ENCODE data around the gene TSPAN4.

TSPAN4 gene

DNA sequence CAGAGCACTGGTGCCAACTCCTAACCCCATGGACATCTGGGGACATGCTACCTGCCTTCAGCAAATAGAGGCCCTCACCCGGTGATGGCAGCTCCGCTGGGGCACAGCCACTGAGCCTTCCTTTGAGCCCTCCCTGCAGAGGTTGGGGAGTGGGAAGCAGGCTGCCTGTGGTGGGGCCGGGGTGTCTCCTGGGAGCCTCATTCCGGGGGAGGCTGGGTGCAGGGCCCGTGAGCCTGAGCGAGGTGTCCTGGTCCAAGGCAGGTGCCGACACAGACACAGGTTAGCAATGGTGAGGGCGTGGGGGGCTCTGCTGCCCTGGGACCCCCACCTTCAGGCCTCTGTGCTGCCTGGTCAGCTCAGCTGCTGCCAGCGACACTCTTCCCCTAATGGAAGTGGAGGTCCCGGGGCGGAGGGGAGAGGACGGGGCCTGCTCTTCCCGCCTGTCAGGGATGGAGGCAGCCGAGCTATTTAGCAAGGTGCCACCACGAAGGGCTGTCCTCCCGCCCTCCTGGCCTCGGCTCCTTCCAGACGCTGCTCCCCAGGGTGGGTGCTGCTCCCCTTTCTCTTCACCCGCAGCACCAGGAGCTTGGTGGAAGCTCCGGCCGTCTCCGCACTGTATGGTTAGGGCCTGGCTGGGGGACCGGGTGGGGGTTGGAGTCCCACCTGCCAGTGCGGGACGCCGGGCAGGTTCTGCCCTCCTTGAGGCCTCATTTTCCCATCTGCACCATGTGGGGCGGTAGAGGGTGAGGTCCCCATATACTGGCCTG is 11.2 kb downstream of the TSPAN4 start:
- no peak for DNase-seq

DNA sequence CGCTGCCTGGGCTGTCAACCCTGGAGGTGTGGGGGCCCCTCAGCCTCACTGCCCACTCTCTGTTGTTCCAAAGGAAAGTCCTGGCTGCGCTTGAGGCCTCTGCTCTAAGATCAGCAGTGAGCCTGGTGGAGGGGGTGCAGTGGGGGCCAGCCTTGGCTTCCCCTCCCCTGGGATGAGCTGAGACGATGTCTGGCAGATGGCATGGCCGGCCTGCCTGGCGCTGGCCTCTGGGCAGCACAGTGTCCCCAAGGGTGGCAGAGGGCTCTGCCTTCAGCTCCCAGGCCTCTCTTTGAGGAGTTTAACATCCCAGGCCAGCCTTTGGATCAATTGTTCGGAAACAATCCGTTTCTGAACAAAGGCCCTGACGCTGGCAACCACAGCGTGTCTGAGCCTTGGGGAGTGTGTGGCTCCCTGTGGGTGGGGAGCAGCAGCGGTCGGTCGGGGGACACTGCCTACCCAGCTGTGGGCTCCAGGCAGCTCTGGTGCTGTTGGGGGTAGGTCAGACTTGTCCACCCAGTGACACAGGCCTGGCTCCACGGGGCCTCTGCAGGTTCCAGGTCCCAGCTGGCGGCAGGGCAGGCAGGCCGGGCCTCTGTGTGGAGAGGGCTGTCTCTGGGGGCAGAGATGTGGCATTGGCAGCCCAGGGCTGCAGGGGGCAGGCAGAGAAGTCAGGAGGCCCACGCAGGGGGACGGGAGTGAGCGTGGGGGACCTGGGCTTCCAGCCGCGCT is 12.1 kb downstream of the TSPAN4 start:
- no peak for DNase-seq

DNA sequence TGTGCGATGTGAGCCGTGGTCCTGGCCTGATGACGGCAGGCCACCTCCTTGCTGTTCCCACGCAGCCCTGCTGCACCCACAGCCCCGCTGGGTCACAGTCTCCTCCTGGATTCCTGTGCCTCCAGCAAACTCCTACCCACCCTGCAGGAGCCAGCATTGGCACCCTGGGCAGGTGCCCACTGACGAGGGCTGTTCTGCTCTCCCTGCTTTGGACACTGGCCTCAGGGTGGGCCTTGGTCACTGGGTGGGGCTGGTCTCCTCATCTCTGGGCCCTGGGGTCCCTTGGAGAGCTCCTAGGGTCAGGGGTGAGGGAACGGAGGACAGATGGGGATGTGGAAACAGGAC is 12.7 kb downstream of the TSPAN4 start:
- DNase-seq, result no peak

DNA sequence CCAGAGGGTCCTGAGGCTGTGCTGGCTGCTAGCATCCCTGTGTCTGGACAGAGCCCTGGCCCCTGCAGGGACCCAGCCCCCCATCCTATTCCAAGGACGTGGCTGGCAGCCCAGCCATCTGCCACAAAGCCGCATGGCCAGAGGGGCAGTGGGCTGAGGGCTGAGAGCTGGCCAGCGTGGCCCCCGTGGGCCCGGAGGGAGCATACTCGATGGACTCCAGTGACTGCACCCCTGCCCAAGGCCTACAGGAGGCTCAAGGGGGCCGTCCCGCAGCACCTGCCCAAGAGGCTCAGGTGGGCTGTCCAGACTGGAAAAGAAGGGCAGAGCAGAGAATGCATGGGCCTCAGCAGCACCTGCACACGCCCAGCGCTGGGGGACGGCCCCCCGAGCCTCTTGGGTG is 13.1 kb downstream of the TSPAN4 start:
- no peak for DNase-seq

DNA sequence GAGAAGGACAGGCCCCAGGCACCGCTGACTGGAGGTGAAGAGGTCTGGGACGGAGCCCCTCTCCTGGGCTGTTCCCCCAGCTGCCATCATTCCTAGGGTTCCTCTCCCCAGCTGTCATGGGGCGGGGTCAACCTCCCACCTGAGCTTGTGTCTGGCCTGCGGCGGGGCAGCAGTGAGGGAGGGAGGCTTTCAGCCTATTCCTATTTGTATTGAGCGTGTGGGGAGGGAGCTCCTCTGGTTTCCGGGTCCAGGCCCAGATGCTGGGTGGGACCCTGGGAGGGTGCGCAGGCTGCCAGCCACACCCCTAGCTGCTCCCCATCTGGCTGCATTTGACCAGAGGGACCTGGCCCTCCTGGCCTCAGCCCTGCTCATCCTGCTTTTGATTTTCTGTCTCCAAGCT is 13.7 kb downstream of the TSPAN4 start:
- DNase-seq, result no peak

DNA sequence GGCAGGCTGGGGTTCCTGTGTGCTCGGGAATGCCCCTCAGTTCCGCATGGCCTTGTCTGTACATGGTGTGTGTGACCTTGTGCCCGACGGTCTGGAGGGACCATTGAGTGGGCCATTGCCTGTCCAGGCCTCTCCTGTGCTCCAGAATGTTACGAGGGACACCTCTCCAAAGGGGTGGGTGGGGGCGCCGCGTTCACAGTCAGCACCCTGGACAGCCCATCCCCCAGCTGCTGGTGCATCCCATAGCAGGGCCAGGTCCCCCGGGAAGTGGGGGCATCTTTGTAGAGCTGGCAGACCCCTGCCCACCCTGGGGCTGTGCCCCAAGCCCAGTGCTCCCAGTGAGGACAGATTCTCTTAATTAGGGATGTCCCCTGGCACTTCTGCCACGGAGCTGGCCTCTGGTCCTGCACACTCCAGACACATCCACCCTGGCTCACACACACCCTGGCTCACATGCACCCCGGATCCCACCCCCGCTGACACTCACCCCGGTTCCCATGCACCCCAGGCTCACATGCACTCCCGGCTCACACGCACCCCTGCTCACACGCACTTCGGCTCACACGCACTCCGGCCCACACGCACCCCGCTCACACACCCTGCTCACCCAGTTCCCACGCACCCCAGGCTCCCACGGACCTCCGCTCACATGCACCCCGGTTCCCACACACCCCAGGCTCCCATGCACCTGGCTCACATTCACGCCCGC is 15.6 kb downstream of the TSPAN4 start:
- no peak for DNase-seq

DNA sequence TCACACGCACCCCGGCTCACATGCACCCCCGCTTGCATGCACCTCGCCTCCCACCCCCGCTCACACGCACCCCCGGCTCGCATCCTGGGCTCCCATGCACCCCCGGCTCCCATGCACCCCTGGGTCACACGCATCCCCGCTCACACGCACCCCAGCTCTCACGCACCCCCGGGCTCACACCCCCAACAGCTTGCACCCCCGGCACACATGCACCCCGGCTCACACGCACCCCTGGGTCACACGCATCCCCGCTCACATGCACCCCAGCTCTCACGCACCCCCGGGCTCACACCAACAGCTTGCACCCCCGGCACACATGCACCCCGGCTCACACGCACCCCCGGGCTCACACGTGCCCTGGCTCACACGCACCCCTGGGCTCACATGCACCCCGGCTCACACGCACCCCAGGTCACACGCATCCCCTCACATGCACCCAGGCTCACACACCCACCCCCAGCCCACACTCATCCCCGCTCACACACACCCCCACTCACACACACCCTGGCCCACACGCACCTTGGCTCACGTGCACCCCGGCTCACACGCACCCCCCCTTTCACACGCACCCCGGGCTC is 16.2 kb downstream of the TSPAN4 start:
- DNase-seq, result no peak

DNA sequence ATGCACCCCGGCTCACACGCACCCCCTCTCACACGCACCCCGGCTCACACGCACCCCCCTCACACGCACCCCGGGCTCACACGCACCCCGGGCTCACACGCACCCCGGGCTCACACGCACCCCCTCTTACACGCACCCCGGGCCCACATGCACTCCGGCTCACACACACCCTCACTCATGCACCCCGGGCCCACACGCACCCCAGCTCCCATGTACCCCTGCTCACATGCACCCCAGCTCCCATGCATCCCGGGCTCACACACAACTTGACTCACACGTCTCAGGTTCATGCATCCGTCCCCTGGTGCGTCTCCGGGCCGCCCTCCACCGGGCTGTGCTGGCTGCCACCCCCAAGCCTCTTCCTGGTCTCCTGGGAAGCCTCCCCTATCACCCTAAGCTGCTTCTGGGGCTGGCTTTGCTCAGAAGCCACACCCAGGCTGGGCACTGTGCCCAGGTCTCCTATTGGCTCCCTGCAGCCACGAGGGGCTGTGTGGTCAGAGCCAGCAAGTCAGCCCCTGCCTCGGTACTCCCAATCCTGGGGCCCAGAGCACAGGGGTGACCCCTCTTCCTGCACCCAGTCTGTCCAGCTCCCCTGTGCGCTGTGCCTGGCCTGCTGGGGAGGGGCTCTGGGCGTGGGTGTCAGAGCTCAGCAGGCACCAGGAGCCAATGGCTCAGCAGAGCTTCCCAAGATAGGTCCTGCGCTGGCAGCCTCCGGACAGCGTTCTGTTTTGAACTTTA is 16.9 kb downstream of the TSPAN4 start:
- no peak for DNase-seq

DNA sequence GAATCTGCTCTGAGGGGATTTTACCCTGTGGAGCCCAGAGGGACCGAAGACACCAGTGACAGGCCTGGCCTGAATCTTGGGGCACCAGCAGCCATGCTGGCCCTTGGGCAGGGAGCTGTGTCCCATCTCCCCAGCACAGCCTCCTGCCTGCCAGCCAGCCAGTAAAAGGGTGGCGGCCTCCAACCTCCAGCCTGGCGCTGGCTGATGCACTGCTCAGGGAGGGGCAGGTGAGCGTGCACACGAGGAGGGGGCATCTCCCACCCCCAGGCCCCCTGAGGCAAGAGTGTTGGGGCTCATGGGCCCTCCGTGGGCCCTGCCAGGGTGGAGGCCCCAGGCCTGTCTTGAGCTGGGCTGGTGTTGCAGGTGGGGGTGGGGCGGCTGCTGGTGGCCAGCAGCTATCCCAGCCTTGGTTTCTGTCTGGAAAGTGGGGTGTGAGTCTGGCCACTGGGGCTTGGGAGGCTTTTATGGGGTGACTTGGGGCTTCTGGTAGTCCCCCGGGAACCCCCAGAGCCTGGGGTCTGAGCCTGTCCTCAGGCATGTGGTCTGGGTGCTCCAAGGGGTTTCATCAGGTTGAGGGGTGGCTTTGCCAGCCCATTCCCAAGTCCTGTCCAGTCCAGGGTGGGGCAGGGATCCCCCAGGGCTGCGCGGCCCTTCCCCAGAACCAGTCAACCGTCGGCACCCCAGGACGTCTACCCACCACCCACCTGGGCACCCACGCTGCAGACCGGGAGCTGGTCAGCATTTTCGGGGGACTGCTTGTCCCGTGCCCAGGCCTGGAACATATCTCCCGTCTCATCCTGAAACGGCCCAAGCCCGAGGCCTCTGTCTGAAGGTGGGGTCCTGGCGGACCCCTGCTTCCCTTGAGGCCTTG is 17.8 kb downstream of the TSPAN4 start:
- no peak for DNase-seq

DNA sequence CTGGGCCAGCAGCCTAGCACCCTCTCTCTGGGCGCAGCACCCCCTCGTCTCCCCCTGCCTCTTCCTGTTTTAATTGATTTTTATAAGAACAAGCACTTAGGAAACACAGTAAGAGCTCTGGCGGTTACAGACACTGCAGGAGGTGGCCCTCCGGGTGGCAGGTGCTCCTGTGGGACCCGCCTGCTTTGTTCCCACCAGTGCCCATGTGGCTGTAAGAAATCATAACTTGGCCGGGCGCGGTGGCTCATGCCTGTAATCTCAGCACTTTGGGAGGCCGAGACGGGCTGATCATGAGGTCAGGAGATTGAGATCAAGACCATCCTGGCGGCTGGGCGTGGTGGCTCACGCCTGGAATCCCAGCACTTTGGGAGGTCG is 18.4 kb downstream of the TSPAN4 start:
- DNase-seq, result no peak

DNA sequence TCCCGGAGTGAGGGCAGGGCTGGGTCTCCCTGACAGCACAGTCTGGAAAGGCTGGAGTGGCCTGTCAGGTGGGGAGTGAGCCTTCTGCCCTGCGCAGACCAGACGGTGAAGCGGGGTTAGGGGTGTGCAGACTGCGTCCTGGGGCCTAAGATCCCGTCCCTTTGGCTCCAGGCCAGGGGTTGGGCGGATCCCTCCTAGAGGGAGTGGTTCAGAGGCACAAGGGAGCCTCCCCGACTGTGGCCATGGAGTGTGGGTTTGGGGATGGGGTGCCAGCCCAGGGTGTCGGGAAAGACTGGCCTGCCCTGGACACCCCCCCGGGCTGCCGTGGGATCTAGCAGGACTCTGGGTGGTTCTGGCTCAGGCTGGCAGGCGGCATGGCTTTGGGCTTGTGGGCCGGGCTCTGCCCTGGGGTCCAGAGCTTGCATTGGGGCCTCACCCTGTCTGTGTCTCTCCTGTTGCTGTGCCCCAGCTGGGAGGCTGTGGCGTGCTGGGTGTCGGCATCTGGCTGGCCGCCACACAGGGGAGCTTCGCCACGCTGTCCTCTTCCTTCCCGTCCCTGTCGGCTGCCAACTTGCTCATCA is 19.5 kb downstream of the TSPAN4 start:
- DNase-seq, result no peak

DNA sequence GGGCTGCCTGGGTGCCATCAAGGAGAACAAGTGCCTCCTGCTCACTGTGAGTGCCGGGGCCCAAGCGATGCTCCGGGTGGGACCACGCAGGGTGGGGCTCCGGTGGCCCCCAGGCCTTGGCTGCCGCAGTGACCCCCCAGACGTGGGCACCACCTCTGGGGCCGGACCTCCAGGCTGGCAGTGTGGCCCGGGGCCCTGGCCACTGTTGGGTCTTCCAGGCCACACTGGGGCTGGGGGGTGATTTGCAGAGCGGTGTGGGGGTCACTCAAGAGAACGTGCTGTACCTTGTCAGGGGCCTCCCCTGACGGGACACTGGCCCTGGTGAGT is 20.0 kb downstream of the TSPAN4 start:
- DNase-seq, result no peak

DNA sequence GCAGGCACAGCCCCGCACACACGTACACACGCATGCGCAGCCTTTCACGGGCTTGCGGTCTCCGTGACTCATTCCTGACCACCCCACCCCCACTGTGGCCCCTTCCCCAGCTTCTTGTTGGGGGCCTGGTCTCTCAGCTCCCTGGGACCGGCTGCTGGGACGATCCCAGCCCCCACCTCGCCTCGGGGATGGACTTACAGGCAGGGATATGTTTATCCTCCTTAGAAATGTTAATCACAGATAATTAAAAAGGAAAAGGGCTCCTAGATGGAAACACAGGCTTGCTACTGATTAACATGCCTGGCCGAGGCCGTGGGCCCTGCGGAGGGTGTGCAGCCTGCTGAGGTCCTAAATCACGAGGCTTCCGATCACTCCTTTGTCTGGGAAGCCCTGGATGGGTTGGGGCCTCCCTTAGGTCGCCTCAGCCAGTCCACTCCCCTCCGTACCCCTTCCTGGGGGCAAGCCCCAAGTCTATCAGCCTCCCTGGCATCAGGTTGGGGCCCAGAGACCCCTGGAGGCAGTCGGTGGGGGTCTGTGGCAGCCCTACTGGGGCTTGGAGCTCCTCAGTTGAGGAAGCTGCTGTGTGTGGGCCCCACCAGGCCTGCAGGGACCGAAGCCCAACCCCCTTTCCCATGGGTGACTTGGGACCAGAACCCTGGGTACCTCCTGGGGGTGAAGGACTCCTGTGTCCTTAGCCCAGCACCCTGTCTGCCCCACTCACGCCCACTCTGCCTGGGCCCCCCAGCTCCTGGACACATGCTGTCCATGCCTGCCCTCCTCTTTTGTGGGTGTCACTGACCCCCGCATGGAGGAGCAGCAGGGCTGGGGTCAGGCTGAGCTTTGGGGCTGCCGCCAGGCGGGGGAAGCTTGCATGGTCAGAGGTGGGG is 20.6 kb downstream of the TSPAN4 start:
- no peak for DNase-seq

DNA sequence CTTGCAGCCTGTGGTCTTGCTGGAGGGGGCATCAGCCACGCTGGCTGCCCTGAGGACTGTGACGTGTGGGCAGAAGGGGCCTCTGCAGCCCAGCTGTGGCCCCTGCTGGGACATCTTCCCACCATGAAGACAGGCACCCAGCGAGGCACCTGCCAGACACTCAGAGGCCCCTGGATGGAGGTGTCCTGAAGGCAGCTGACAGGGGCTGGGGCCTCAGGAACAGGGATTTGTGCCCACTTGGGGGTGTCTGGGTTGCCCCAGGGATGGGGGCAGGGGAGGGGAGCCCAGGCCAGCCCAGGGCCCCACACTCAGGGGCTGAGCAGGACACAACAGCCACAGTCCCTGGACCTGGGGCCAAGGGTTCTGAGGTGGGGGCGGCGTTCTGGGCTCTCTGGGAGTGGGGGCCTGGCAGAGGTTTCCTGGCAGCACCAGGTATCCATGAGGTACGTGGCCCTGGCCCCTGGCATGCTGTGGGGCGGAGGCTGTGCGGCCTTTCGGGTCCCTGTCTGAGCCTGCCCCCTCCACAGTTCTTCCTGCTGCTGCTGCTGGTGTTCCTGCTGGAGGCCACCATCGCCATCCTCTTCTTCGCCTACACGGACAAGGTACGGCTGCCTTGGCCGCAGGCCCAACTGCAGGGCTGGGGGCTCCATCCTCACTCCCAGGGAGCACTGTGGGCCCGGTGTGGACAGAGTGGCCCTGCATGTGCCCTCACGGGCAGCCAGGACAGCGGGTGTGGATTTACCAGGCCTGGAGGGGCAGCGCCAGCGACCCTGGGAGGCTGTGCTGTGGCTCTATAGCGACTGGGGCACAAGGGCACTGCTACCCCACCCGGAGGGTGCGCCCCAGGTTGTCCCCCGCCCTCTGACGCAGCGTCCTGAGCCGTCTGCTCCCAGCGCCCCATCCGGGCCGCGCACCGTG is 21.5 kb downstream of the TSPAN4 start:
- no peak for DNase-seq

DNA sequence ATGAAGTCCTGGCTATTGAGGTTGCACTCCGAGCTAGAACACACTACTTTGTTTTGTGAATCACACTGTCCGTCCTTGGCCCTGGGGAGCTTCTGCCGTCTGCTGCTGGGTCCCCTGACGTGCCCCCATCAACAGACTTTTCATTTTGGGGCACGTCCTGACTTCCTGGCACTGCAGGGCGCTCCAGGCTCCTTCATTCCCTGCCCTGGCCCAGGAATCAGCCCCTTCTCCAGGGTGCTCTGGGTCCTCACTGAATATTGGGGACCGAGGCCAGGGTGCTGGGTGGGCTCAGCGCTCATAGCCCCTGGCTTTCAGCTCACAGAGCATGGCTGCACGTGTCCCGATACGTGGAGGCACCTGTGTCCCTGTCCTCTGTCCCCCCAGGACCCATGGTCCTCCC is 22.2 kb downstream of the TSPAN4 start:
- no peak for DNase-seq

DNA sequence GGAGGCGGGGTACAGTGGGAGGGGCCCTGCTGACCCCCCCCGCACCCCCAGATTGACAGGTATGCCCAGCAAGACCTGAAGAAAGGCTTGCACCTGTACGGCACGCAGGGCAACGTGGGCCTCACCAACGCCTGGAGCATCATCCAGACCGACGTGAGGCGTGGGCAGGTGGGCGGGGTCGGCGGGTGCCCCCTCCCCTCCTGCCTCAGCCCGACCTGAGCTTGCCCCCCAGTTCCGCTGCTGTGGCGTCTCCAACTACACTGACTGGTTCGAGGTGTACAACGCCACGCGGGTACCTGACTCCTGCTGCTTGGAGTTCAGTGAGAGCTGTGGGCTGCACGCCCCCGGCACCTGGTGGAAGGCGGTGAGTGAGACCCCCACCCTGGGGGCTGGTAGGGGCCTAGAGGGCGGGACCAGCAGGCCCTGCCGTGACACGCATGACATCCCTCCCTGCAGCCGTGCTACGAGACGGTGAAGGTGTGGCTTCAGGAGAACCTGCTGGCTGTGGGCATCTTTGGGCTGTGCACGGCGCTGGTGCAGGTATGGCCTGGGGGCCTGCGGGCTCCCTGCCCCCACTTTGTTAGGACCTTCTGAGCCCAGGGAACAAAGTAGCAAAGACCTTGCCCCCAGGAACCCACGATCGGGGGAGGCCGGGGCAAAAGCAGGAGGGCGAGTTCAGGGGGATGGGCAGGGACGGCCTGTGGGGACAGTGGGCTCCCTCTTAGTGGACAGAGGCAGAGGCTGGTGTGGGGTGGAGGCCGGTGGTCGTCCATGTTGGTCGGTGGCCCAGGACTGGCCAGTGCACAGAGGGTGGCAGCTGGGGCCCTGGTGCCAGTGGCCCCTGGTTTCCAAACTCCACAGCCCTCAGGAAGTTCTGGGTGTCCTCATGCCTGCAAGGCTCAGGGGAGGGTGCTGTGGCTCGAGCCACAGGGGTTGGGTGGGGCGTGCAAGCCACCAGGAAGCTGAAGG is 23.1 kb downstream of the TSPAN4 start:
- DNase-seq, result no peak

DNA sequence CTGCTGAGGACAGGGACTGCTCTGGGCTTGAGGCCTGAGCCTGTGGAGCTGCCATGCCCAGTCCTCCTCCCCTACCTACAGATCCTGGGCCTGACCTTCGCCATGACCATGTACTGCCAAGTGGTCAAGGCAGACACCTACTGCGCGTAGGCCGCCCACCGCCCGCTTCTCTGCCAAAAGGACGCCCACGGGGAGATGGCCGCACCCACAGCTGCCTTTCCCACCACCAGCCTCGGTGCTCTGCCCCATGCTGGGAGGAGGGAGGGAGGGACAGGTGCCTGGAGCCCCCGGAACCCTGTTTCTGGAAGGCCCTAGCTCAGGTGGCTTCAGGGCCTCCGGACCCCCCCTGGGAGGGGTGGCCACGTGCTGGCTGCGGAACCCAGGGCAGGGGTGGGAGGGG is 23.8 kb downstream of the TSPAN4 start:
- no peak for DNase-seq

DNA sequence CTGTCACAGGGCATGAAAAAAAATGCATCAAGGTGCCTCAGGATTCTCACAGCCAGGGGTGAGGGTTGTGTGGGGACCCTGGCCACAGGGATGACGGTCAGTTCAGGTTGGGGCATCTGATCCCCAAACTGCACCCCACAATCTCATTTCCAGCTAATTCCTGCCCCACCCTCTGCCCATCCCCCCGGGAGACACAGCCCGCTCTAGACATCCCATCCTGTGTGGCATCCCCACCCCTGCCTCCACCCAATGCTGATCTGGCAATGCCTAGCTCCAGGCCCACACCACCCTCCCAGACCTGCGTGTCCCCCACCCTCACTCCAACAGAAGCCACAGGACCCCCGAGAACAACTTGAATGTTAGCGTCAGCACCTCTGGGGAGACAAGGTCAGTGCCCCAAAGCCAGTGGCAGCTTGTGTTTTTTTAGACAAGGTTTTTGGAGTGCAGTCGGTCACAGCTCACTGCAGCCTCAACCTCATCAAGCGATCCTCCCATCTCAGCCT is 25.3 kb downstream of the TSPAN4 start:
- DNase-seq, result no peak
